Loucy (cell line): ENCODE data around the gene ATE1.

Experiments used
- H2AFZ ChIP-seq: fragments of 200-600 bp; sonication (generic); 2 replicates; pipeline ENCODE4 v1.6.0; 2016; ENCODE audit warnings: antibody characterized with exemption, mild to moderate bottlenecking, low read length, moderate library complexity
- H3F3A ChIP-seq: fragments of 200-600 bp; 2 replicates; pipeline ENCODE4 v1.6.0; 2016; ENCODE audit warnings: antibody characterized with exemption, low read depth, mild to moderate bottlenecking
- H3K27me3 ChIP-seq: fragments of 200-600 bp; sonication (generic); 2 replicates; pipeline ENCODE4 v1.6.1; 2014; ENCODE audit warnings: low read length, mild to moderate bottlenecking; ENCODE audit not compliant: insufficient read depth, poor library complexity, severe bottlenecking
- H3K36me3 ChIP-seq: fragments of 200-600 bp; sonication (generic); 2 replicates; pipeline ENCODE4 v1.6.1; 2016; ENCODE audit warnings: low read length; ENCODE audit not compliant: insufficient read depth
- H3K4me1 ChIP-seq: fragments of 200-600 bp; sonication (generic); 2 replicates; pipeline ENCODE4 v1.5.1; 2014; ENCODE audit warnings: low read length, mild to moderate bottlenecking; ENCODE audit not compliant: insufficient read depth, poor library complexity, severe bottlenecking
- H3K4me2 ChIP-seq: fragments of 200-600 bp; sonication (generic); 2 replicates; pipeline ENCODE4 v1.6.0; 2014; ENCODE audit warnings: antibody characterized with exemption, low read length, low read depth, mild to moderate bottlenecking; ENCODE audit not compliant: poor library complexity, severe bottlenecking
- H3K4me3 ChIP-seq: fragments of 200-600 bp; sonication (generic); 2 replicates; pipeline ENCODE4 v1.5.1; 2014; ENCODE audit warnings: low read length, mild to moderate bottlenecking, mixed read lengths; ENCODE audit not compliant: poor library complexity, severe bottlenecking
- H3K79me2 ChIP-seq: fragments of 200-600 bp; sonication (generic); 2 replicates; pipeline ENCODE4 v1.6.1; 2014; ENCODE audit warnings: low read length; ENCODE audit not compliant: insufficient read depth
- H3K9ac ChIP-seq: fragments of 200-600 bp; sonication (generic); 2 replicates; pipeline ENCODE4 v1.6.0; 2014; ENCODE audit warnings: mild to moderate bottlenecking, low read depth, low read length, moderate library complexity; ENCODE audit not compliant: poor library complexity, severe bottlenecking
- H3K9me2 ChIP-seq: fragments of 200-600 bp; sonication (generic); replicated peaks from 2 replicates; pipeline ENCODE4 v1.6.1; 2016; ENCODE audit warnings: low read depth, low read length, mixed read lengths
- H3K9me3 ChIP-seq: fragments of 200-600 bp; sonication (generic); 2 replicates; pipeline ENCODE4 v1.6.1; 2014; ENCODE audit warnings: mild to moderate bottlenecking, antibody characterized with exemption, low read length, low read depth; ENCODE audit not compliant: insufficient read depth
- H4K20me1 ChIP-seq: fragments of 200-600 bp; sonication (generic); 2 replicates; pipeline ENCODE4 v1.6.0; 2014; ENCODE audit warnings: antibody characterized with exemption, low read length, mild to moderate bottlenecking; ENCODE audit not compliant: insufficient read depth, poor library complexity, severe bottlenecking
- CTCF ChIP-seq: fragments of 200-600 bp; sonication (generic); conservative IDR thresholded peaks from 2 replicates; pipeline ENCODE4 v1.5.1; 2014; ENCODE audit warnings: mild to moderate bottlenecking, antibody characterized with exemption, low read length
- EZH2phosphoT487 ChIP-seq: fragments of 200-600 bp; IDR thresholded peaks from 2 replicates; pipeline ENCODE4 v1.6.1; 2018; ENCODE audit warnings: antibody characterized with exemption, mild to moderate bottlenecking, moderate library complexity, borderline replicate concordance

Gene ATE1

GRCh38 chr10:121844537-121844936 is 83.3 kb downstream of the ATE1 start:
- H3K4me3 ChIP-seq, result no peak overlapping the region
- H3K9me2 ChIP-seq, result no peaks in the 10 kb centered on the region
- no peaks in the 10 kb centered on the region for H4K20me1 ChIP-seq
- H3F3A ChIP-seq, result no peaks in the 10 kb centered on the region
- no peaks in the 10 kb centered on the region for H3K27me3 ChIP-seq
- peaks cover 8% of the 10 kb centered on the region for H3K36me3 ChIP-seq
- no peak overlapping the region for H3K9ac ChIP-seq
- H3K79me2 ChIP-seq, result no peaks in the 10 kb centered on the region
- H3K4me1 ChIP-seq, result no peaks in the 10 kb centered on the region
- H3K9me3 ChIP-seq, result no peaks in the 10 kb centered on the region
- no peak overlapping the region for H2AFZ ChIP-seq
- H3K4me2 ChIP-seq, result no peak overlapping the region
- TF ChIP-seq CTCF (no peak), EZH2phosphoT487 (no peak)

- H3K9me2 ChIP-seq, result no peaks in the 10 kb centered on the region
- no peaks in the 10 kb centered on the region for H3K9me3 ChIP-seq
- H3K27me3 ChIP-seq, result no peaks in the 10 kb centered on the region
- H3K4me2 ChIP-seq, result no peak overlapping the region
- H3K4me3 ChIP-seq, result no peak overlapping the region
- H3F3A ChIP-seq, result no peaks in the 10 kb centered on the region
- no peak overlapping the region for H2AFZ ChIP-seq
- no peak overlapping the region for H3K9ac ChIP-seq
- H3K4me1 ChIP-seq, result peaks cover 7% of the 10 kb centered on the region
- H3K79me2 ChIP-seq, result no peaks in the 10 kb centered on the region
- peaks cover 8% of the 10 kb centered on the region for H3K36me3 ChIP-seq
- no peaks in the 10 kb centered on the region for H4K20me1 ChIP-seq
- TF ChIP-seq CTCF, result no peak
- TF ChIP-seq EZH2phosphoT487, result no peak
Observed at GRCh38 chr10:121843379-121843778, 84.5 kb downstream of the ATE1 start.

- H3K4me3 ChIP-seq, result no peak overlapping the region
- peaks cover 17% of the 10 kb centered on the region for H3K4me1 ChIP-seq
- H3F3A ChIP-seq, result no peaks in the 10 kb centered on the region
- peaks cover 8% of the 10 kb centered on the region for H3K36me3 ChIP-seq
- H3K79me2 ChIP-seq, result no peaks in the 10 kb centered on the region
- no peak overlapping the region for H3K4me2 ChIP-seq
- no peaks in the 10 kb centered on the region for H3K9me2 ChIP-seq
- TF ChIP-seq CTCF (no peak), EZH2phosphoT487 (no peak)
- no peak overlapping the region for H3K9ac ChIP-seq
- H4K20me1 ChIP-seq, result no peaks in the 10 kb centered on the region
- no peaks in the 10 kb centered on the region for H3K9me3 ChIP-seq
- no peak overlapping the region for H2AFZ ChIP-seq
- no peaks in the 10 kb centered on the region for H3K27me3 ChIP-seq
Observed at GRCh38 chr10:121841862-121842261, 86.0 kb downstream of the ATE1 start.
